NT2/D1 (cell line): Measurements from ENCODE around the gene CAMTA1.

Experiments used
- SUZ12 ChIP-seq: IDR thresholded peaks from 2 replicates; pipeline ENCODE4 v1.6.1; 2011; ENCODE audit not compliant: insufficient read length, insufficient read depth; ENCODE audit errors: extremely low read depth
- YY1 ChIP-seq: IDR thresholded peaks from 2 replicates; pipeline ENCODE4 v1.6.1; 2011; ENCODE audit not compliant: insufficient read length, insufficient read depth

- TF ChIP-seq YY1 = no peak
- no peak for TF ChIP-seq SUZ12
These were observed 548.4 kb downstream of the CAMTA1 start for GRCh38 chr1:7333620-7334019.
